ENCODE results near the gene LTK.
A peak's percentile ranks its signal among the peaks of the same experiment; 100 is the strongest.

Gene LTK

GRCh38 chr15:41505776-41506175, 7.9 kb downstream of the LTK start:
- peaks cover 9% of the 10 kb centered on the region for H3K4me1 ChIP-seq (ENCODE audit: control insufficient read depth, insufficient read depth, low read length)
- H3K27me3 ChIP-seq (replicated peaks; ENCODE audit: control insufficient read depth, insufficient read depth, low read length), result peaks cover 41% of the 10 kb centered on the region
- no peaks in the 10 kb centered on the region for H3K9me3 ChIP-seq (ENCODE audit: control insufficient read depth, low read length)
- no peaks in the 10 kb centered on the region for H3K36me3 ChIP-seq (ENCODE audit: control insufficient read depth, insufficient read depth, low read length, severe bottlenecking)
- H3K4me3 ChIP-seq (ENCODE audit: low read length), result no peak overlapping the region
- no peak overlapping the region for H3K9ac ChIP-seq (ENCODE audit: low read length)
- no peak for DNase-seq (ENCODE audit: low read depth)

GRCh38 chr15:41504751-41505492, 8.7 kb downstream of the LTK start:
- no peak overlapping the region for H3K4me3 ChIP-seq (ENCODE audit: low read length)
- H3K4me1 ChIP-seq (ENCODE audit: control insufficient read depth, insufficient read depth, low read length), result peaks cover 9% of the 10 kb centered on the region
- peaks cover 45% of the 10 kb centered on the region for H3K27me3 ChIP-seq (replicated peaks; ENCODE audit: control insufficient read depth, insufficient read depth, low read length)
- H3K36me3 ChIP-seq (ENCODE audit: control insufficient read depth, insufficient read depth, low read length, severe bottlenecking), result no peaks in the 10 kb centered on the region
- H3K9ac ChIP-seq (ENCODE audit: low read length), result no peak overlapping the region
- no peaks in the 10 kb centered on the region for H3K9me3 ChIP-seq (ENCODE audit: control insufficient read depth, low read length)
- no peak for DNase-seq (ENCODE audit: low read depth)

GRCh38 chr15:41503669-41504010, 10.0 kb downstream of the LTK start:
- H3K4me3 ChIP-seq (ENCODE audit: low read length), result no peak overlapping the region
- no peaks in the 10 kb centered on the region for H3K9me3 ChIP-seq (ENCODE audit: control insufficient read depth, low read length)
- H3K27me3 ChIP-seq (replicated peaks; ENCODE audit: control insufficient read depth, insufficient read depth, low read length), result peaks cover 51% of the 10 kb centered on the region
- H3K36me3 ChIP-seq (ENCODE audit: control insufficient read depth, insufficient read depth, low read length, severe bottlenecking), result no peaks in the 10 kb centered on the region
- no peak for DNase-seq (ENCODE audit: low read depth)
- no peak overlapping the region for H3K9ac ChIP-seq (ENCODE audit: low read length)
- H3K4me1 ChIP-seq (ENCODE audit: control insufficient read depth, insufficient read depth, low read length), result peaks cover 9% of the 10 kb centered on the region

- H3K4me1 ChIP-seq (ENCODE audit: control insufficient read depth, insufficient read depth, low read length), result peaks cover 9% of the 10 kb centered on the region
- no peak overlapping the region for H3K4me3 ChIP-seq (ENCODE audit: low read length)
- peaks cover 51% of the 10 kb centered on the region for H3K27me3 ChIP-seq (replicated peaks; ENCODE audit: control insufficient read depth, insufficient read depth, low read length)
- no peaks in the 10 kb centered on the region for H3K36me3 ChIP-seq (ENCODE audit: control insufficient read depth, insufficient read depth, low read length, severe bottlenecking)
- no peak overlapping the region for H3K9ac ChIP-seq (ENCODE audit: low read length)
- no peak for DNase-seq (ENCODE audit: low read depth)
- no peaks in the 10 kb centered on the region for H3K9me3 ChIP-seq (ENCODE audit: control insufficient read depth, low read length)
These were observed 10.6 kb downstream of the LTK start for GRCh38 chr15:41502795-41503668.

- Histone ChIP-seq H3K9ac (ENCODE audit: low read length) (no peak overlapping the region), H3K36me3 (ENCODE audit: control insufficient read depth, insufficient read depth, low read length, severe bottlenecking) (no peaks in the 10 kb centered on the region), H3K4me3 (ENCODE audit: low read length) (no peak overlapping the region), H3K4me1 (ENCODE audit: control insufficient read depth, insufficient read depth, low read length) (peaks cover 9% of the 10 kb centered on the region), H3K9me3 (ENCODE audit: control insufficient read depth, low read length) (no peaks in the 10 kb centered on the region), H3K27me3 (replicated peaks; ENCODE audit: control insufficient read depth, insufficient read depth, low read length) (peaks cover 52% of the 10 kb centered on the region)
- DNase-seq (ENCODE audit: low read depth), result peak; percentile 27
These were observed 11.5 kb downstream of the LTK start for GRCh38 chr15:41501931-41502794.

- peaks cover 55% of the 10 kb centered on the region for H3K27me3 ChIP-seq (replicated peaks; ENCODE audit: control insufficient read depth, insufficient read depth, low read length)
- peaks cover 9% of the 10 kb centered on the region for H3K4me1 ChIP-seq (ENCODE audit: control insufficient read depth, insufficient read depth, low read length)
- DNase-seq (ENCODE audit: low read depth), result peak; percentile 51
- H3K4me3 ChIP-seq (ENCODE audit: low read length), result no peak overlapping the region
- H3K9me3 ChIP-seq (ENCODE audit: control insufficient read depth, low read length), result no peaks in the 10 kb centered on the region
- no peaks in the 10 kb centered on the region for H3K36me3 ChIP-seq (ENCODE audit: control insufficient read depth, insufficient read depth, low read length, severe bottlenecking)
- no peak overlapping the region for H3K9ac ChIP-seq (ENCODE audit: low read length)
These were observed 12.3 kb downstream of the LTK start for GRCh38 chr15:41501191-41501917.

GRCh38 chr15:41499109-41499851, 14.3 kb downstream of the LTK start:
- H3K9ac ChIP-seq (ENCODE audit: low read length), result no peak overlapping the region
- DNase-seq (ENCODE audit: low read depth), result no peak
- H3K36me3 ChIP-seq (ENCODE audit: control insufficient read depth, insufficient read depth, low read length, severe bottlenecking), result no peaks in the 10 kb centered on the region
- H3K4me3 ChIP-seq (ENCODE audit: low read length), result no peak overlapping the region
- H3K27me3 ChIP-seq (replicated peaks; ENCODE audit: control insufficient read depth, insufficient read depth, low read length), result peaks cover 49% of the 10 kb centered on the region
- no peaks in the 10 kb centered on the region for H3K9me3 ChIP-seq (ENCODE audit: control insufficient read depth, low read length)
- peaks cover 9% of the 10 kb centered on the region for H3K4me1 ChIP-seq (ENCODE audit: control insufficient read depth, insufficient read depth, low read length)

GRCh38 chr15:41498657-41499056, 15.0 kb downstream of the LTK start:
- no peaks in the 10 kb centered on the region for H3K9me3 ChIP-seq (ENCODE audit: control insufficient read depth, low read length)
- H3K27me3 ChIP-seq (replicated peaks; ENCODE audit: control insufficient read depth, insufficient read depth, low read length), result peaks cover 43% of the 10 kb centered on the region
- DNase-seq (ENCODE audit: low read depth), result no peak

GRCh38 chr15:41495736-41496599, 17.7 kb downstream of the LTK start:
- DNase-seq (ENCODE audit: low read depth), result no peak
- Histone ChIP-seq H3K36me3 (ENCODE audit: control insufficient read depth, insufficient read depth, low read length, severe bottlenecking) (no peaks in the 10 kb centered on the region), H3K9ac (ENCODE audit: low read length) (no peak overlapping the region), H3K4me3 (ENCODE audit: low read length) (no peak overlapping the region), H3K27me3 (replicated peaks; ENCODE audit: control insufficient read depth, insufficient read depth, low read length) (peaks cover 40% of the 10 kb centered on the region), H3K4me1 (ENCODE audit: control insufficient read depth, insufficient read depth, low read length) (peaks cover 9% of the 10 kb centered on the region), H3K9me3 (ENCODE audit: control insufficient read depth, low read length) (no peaks in the 10 kb centered on the region)

More at GRCh38 chr15:41498657-41499056, 15.0 kb downstream of the LTK start:
- no peak overlapping the region for H3K4me3 ChIP-seq (ENCODE audit: low read length)
- no peaks in the 10 kb centered on the region for H3K36me3 ChIP-seq (ENCODE audit: control insufficient read depth, insufficient read depth, low read length, severe bottlenecking)
- H3K4me1 ChIP-seq (ENCODE audit: control insufficient read depth, insufficient read depth, low read length), result peaks cover 9% of the 10 kb centered on the region
- no peak overlapping the region for H3K9ac ChIP-seq (ENCODE audit: low read length)

Measured in adipocyte (in vitro differentiated cells).